Skeletal muscle tissue (tissue), 5 donors: ENCODE results near the gene EHMT1. TPM values are rescaled to one million over a fixed set of nuclear protein-coding genes. Genes with fewer than 3 reads are reported as not detected.
"Not testable (repeated sequence)": the region's sequence is repeated elsewhere in the genome, so short reads cannot be mapped to it uniquely, and the experiment has no call there.

Source experiments
- H3K27ac ChIP-seq: one replicate; pipeline ENCODE4 v1.7.0; 2013; ENCODE audit warnings: mild to moderate bottlenecking, low read depth, low read length, inconsistent platforms
- H3K27me3 ChIP-seq, 3 donors: one replicate each; pipeline ENCODE4 v1.7.0; 2013; ENCODE audit warnings: low read length in 3 of 3; ENCODE audit not compliant: control insufficient read depth in 3 of 3, insufficient read depth in 3 of 3
- H3K36me3 ChIP-seq, 3 donors: one replicate each; pipeline ENCODE4 v1.7.0; 2013; ENCODE audit warnings: low read length in 3 of 3; ENCODE audit not compliant: control insufficient read depth in 3 of 3, insufficient read depth in 3 of 3
- H3K4me1 ChIP-seq, 3 donors: one replicate each; pipeline ENCODE4 v1.7.0; 2013; ENCODE audit warnings: low read length in 3 of 3, mild to moderate bottlenecking in 3 of 3; ENCODE audit not compliant: control insufficient read depth in 3 of 3, insufficient read depth in 3 of 3
- H3K4me3 ChIP-seq, 3 donors: one replicate each; pipeline ENCODE4 v1.7.0; 2013; ENCODE audit warnings: low read length in 3 of 3
- H3K9ac ChIP-seq, 3 donors: one replicate each; pipeline ENCODE4 v1.7.0; 2013; ENCODE audit warnings: low read length in 3 of 3, mild to moderate bottlenecking in 3 of 3, moderate library complexity in 2 of 3, low read depth in 1 of 3
- H3K9me3 ChIP-seq, 3 donors: one replicate each; pipeline ENCODE4 v1.7.0; 2013; ENCODE audit warnings: low read length in 3 of 3; ENCODE audit not compliant: control insufficient read depth in 3 of 3
- small RNA-seq: library from RNA; depleted of rRNA; stranded (forward); fragments of <200 nt; gene quantifications from one replicate; pipeline ENCODE3, GENCODE V24; 2014
- total RNA-seq: library from RNA; depleted of rRNA; stranded (reverse); fragments of >200 nt; gene quantifications from one replicate; pipeline ENCODE4 v1.2.3, GENCODE V29; 2014
- donor health status: Osteomylitis.

Gene EHMT1
- total RNA-seq, 1 donor from 2014 or later, result 43.3 TPM

GRCh38 chr9:137880160-137880975 lies 261.6 kb downstream of the EHMT1 start:
- Histone ChIP-seq H3K36me3 (no peaks in the 10 kb centered on the region), H3K9me3 (peaks cover 0 to 3% (median 0%) of the 10 kb centered on the region in 3 donors), H3K9ac (no peak overlapping the region), H3K4me1 (peaks cover 0 to 4% (median 4%) of the 10 kb centered on the region in 3 donors), H3K27ac (no peak overlapping the region), H3K4me3 (no peak overlapping the region), H3K27me3 (peaks cover 35 to 51% (median 46%) of the 10 kb centered on the region in 3 donors)

GRCh38 chr9:137880976-137881530 lies 262.2 kb downstream of the EHMT1 start:
- no peaks in the 10 kb centered on the region for H3K9me3 ChIP-seq
- no peak overlapping the region for H3K27ac ChIP-seq
- no peak overlapping the region for H3K4me3 ChIP-seq
- peaks cover 29 to 44% (median 44%) of the 10 kb centered on the region in 3 donors for H3K27me3 ChIP-seq
- H3K4me1 ChIP-seq, result peaks cover 0 to 4% (median 4%) of the 10 kb centered on the region in 3 donors
- no peak overlapping the region for H3K9ac ChIP-seq
- H3K36me3 ChIP-seq, result no peaks in the 10 kb centered on the region

DNA sequence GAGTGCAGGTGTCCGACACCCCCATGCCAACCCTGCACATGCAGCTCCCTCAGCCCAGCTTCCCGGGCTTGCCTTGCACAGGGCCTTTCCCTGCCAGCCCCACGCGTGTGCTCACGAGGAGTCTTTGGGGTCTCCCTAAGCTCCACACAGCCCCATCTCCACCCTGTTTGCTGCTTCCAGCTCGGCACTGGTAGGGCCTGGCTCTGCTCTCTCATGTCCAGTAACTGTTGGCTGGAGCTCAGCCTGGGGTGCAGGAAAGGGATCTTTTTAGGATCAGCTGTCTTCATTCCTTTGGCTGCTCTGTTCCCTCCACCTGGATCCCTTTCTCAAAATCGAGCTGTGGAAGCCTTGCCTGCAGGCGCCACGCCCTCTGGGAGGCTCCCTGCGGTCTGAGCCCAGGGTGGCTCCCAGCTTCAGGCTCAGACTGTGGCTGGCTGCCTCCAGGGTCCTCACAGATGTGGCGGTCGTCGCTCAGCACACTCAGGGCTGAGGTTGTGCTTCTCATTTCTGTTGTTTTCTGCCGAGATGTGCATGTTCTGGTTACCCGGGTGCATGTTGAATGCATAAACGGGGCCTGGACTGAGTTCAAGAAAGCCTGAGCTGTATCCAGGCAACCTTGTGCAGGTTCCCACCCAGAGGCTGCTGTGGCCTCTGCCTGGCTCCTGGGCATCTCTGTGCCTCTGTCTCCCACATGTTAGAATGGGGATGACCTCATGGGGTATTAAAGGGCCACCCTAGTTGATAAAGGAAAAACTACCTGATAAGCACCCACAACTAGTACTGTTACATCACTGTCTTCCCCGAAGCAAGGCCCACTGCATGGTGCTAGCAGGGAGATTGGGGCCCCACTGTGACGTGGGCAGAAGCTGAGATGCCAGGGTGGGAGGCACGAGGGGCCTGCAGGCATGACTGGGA lies 263.0 kb downstream of the EHMT1 start:
- H3K36me3 ChIP-seq, result no peaks in the 10 kb centered on the region
- H3K27ac ChIP-seq, result no peak overlapping the region
- H3K4me3 ChIP-seq, result no peak overlapping the region
- peaks cover 0 to 4% (median 4%) of the 10 kb centered on the region in 3 donors for H3K4me1 ChIP-seq
- H3K9ac ChIP-seq, result no peak overlapping the region
- H3K9me3 ChIP-seq, result no peaks in the 10 kb centered on the region
- H3K27me3 ChIP-seq, result peaks cover 21 to 36% (median 36%) of the 10 kb centered on the region in 3 donors

DNA sequence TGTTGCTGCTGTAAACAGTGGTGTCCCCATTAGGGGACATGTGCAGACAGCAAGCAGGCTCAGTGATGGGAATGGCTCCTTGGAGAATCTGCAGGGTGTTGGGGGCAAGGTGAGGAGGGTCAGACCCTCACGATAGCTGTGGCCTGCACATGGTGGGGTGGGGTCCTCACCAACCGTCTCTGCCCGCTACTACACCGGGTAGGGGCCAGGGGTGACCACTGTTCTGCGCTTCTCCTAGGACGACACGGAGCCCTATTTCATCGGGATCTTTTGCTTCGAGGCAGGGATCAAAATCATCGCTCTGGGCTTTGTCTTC lies 263.7 kb downstream of the EHMT1 start:
- Histone ChIP-seq H3K9me3 (no peaks in the 10 kb centered on the region), H3K27ac (no peak overlapping the region), H3K27me3 (peaks cover 16 to 31% (median 31%) of the 10 kb centered on the region in 3 donors), H3K4me1 (peaks cover 0 to 4% (median 4%) of the 10 kb centered on the region in 3 donors), H3K36me3 (no peaks in the 10 kb centered on the region), H3K9ac (no peak overlapping the region), H3K4me3 (no peak overlapping the region)

GRCh38 chr9:137883977-137884376 lies 265.2 kb downstream of the EHMT1 start:
- not testable (repeated sequence) for H3K36me3 ChIP-seq, H3K4me1 ChIP-seq, H3K4me3 ChIP-seq, H3K27ac ChIP-seq, H3K9me3 ChIP-seq, H3K9ac ChIP-seq
- H3K27me3 ChIP-seq, result peaks cover 9 to 22% (median 22%) of the 10 kb centered on the region in 3 donors

- peaks cover 3 to 17% (median 17%) of the 10 kb centered on the region in 3 donors for H3K27me3 ChIP-seq
- not testable (repeated sequence) for H3K4me1 ChIP-seq, H3K9ac ChIP-seq, H3K4me3 ChIP-seq, H3K36me3 ChIP-seq, H3K27ac ChIP-seq, H3K9me3 ChIP-seq
Observed at GRCh38 chr9:137884547-137884946, 265.7 kb downstream of the EHMT1 start.

DNA sequence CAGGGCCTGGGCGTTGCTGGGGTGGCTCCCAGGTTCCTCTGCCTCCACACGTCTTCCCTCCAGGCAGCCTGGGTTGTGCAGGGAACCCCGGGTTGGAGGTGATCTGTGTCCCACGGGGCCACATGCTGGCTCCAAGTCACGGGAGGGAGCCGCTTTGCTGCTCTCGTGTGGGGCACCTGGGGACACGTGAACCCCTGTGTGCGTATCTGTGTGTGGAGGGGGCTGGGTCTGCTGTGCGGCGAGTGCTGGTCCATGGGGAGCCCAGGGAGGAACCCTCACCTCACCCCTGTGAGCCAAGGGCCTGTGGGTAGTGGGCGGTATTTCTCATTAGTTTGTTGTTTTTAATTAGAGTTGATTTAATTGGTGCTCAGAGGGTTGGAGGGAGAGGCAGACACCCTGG lies 266.3 kb downstream of the EHMT1 start:
- not testable (repeated sequence) for H3K36me3 ChIP-seq, H3K4me1 ChIP-seq, H3K27ac ChIP-seq

More for the DNA sequence above, 266.3 kb downstream of the EHMT1 start:
- not testable (repeated sequence) for H3K9ac ChIP-seq, H3K4me3 ChIP-seq, H3K9me3 ChIP-seq
- peaks cover 0 to 12% (median 11%) of the 10 kb centered on the region in 3 donors for H3K27me3 ChIP-seq

Small RNA genes lying within 50 kb of the gene (small RNA-seq; reads per million reads assigned to genes)
- gene MIR602, result not detected
- gene RF00017, result not detected

Other genes starting within 250 kb of the EHMT1 start
- 8.4 TPM for gene EXD3, start 195.8 kb upstream of the EHMT1 start, total RNA-seq
- gene NOXA1, start 195.6 kb upstream of the EHMT1 start, total RNA-seq, result 0.52 TPM
- not detected for gene ENTPD8, start 177.6 kb upstream of the EHMT1 start, total RNA-seq
- gene NSMF, start 159.7 kb upstream of the EHMT1 start, total RNA-seq, result 4.2 TPM
- 1.0 TPM for gene PNPLA7, start 68.6 kb upstream of the EHMT1 start, total RNA-seq
- gene MRPL41, start 67.1 kb upstream of the EHMT1 start, total RNA-seq, result 32.9 TPM
- gene DPH7, start 40.1 kb upstream of the EHMT1 start, total RNA-seq, result 13.0 TPM
- gene ZMYND19, start 28.5 kb upstream of the EHMT1 start, total RNA-seq, result 13.0 TPM
- 14.6 TPM for gene ARRDC1, start 13.3 kb upstream of the EHMT1 start, total RNA-seq